ENCODE data around the gene INTS1. TPM values are rescaled to one million over a fixed set of nuclear protein-coding genes. Genes with fewer than 3 reads are reported as not detected.

Gene INTS1
- total RNA-seq, 1 donor from 2014 or later, result 81.9 TPM

DNA sequence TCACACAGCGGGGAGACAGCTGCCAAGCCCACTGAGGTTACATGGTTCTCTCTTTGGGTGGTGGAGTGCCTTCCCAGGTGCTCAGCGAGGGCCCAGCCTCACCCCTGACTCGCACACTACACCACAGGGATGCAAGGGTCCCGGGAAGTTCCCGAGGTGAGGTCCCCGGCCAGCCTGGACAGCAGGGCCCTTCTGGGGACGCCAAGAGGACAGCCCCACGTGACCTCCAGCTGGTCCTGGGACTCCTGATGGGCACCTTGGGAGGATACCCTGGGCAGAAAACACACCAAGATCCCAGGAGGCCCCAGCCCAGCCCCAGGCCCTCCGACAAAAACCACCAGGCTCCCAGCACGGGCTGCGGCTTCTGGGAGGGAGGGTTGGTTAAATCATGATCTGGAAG lies 53.2 kb downstream of the INTS1 start:
- DNase-seq (ENCODE audit: low read depth), result no peak
- Mint-ChIP-seq H3K27me3 (ENCODE audit: low read depth, unreplicated experiment) (no peaks in the 10 kb centered on the region), H3K27ac (ENCODE audit: unreplicated experiment) (no peak overlapping the region), H3K4me1 (ENCODE audit: low read depth, unreplicated experiment) (peaks cover 2% of the 10 kb centered on the region), H3K4me3 (ENCODE audit: unreplicated experiment) (no peak overlapping the region), H3K36me3 (ENCODE audit: low read depth, unreplicated experiment) (no peaks in the 10 kb centered on the region), H3K9me3 (ENCODE audit: unreplicated experiment) (no peaks in the 10 kb centered on the region)
- Histone ChIP-seq H3K4me2 (ENCODE audit: low read length) (no peak overlapping the region), H4K20me1 (ENCODE audit: insufficient read depth, low read length) (peaks cover 62% of the 10 kb centered on the region), H3K4me1 (ENCODE audit: insufficient read depth, low read length) (peaks cover 16% of the 10 kb centered on the region), H3K9ac (ENCODE audit: low read length) (no peak overlapping the region), H3K9me3 (ENCODE audit: insufficient read depth, low read depth, low read length) (no peaks in the 10 kb centered on the region), H3K4me3 (ENCODE audit: insufficient read depth, low read depth, low read length) (no peak overlapping the region), H2AFZ (ENCODE audit: low read depth, low read length) (no peak overlapping the region), H3K27ac (ENCODE audit: low read depth, low read length) (no peak overlapping the region), H3K36me3 (ENCODE audit: insufficient read depth, low read length) (no peaks in the 10 kb centered on the region), H3K79me2 (ENCODE audit: insufficient read depth, low read length) (peaks cover 60% of the 10 kb centered on the region), H3K27me3 (ENCODE audit: insufficient read depth, low read length) (no peaks in the 10 kb centered on the region)
- TF ChIP-seq, protein P1, sequence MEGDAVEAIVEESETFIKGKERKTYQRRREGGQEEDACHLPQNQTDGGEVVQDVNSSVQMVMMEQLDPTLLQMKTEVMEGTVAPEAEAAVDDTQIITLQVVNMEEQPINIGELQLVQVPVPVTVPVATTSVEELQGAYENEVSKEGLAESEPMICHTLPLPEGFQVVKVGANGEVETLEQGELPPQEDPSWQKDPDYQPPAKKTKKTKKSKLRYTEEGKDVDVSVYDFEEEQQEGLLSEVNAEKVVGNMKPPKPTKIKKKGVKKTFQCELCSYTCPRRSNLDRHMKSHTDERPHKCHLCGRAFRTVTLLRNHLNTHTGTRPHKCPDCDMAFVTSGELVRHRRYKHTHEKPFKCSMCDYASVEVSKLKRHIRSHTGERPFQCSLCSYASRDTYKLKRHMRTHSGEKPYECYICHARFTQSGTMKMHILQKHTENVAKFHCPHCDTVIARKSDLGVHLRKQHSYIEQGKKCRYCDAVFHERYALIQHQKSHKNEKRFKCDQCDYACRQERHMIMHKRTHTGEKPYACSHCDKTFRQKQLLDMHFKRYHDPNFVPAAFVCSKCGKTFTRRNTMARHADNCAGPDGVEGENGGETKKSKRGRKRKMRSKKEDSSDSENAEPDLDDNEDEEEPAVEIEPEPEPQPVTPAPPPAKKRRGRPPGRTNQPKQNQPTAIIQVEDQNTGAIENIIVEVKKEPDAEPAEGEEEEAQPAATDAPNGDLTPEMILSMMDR (IDR thresholded peaks at IDR 0.05; ENCODE audit: insufficient read depth, low read depth, low read length), result no peak
- TF ChIP-seq EZH2 (IDR thresholded peaks at IDR 0.05; ENCODE audit: insufficient read depth, low read length), result no peak
- FAIRE-seq, result no peak

DNA sequence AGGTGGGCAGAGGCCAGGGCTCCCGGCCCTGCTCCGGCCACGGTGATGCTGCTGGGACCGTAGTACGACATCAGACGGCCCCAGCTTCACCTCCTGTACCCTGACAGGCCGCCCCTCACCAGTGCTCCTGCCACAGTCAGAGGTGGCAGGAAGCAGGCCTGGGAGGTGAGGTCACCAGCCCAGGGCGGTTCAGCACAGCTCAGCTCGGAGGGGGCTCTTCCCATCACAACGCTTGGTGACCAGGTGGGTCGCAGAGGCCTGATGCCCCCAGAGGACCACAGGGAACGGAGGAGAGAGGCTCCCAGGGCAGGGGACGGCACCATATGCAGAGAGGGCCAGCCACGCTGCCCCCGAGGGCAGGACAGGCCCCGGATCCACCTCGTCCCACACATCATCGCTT lies 53.8 kb downstream of the INTS1 start:
- Mint-ChIP-seq H3K36me3 (ENCODE audit: low read depth, unreplicated experiment) (no peaks in the 10 kb centered on the region), H3K27ac (ENCODE audit: unreplicated experiment) (no peak overlapping the region), H3K4me3 (ENCODE audit: unreplicated experiment) (no peak overlapping the region), H3K4me1 (ENCODE audit: low read depth, unreplicated experiment) (peaks cover 2% of the 10 kb centered on the region), H3K27me3 (ENCODE audit: low read depth, unreplicated experiment) (no peaks in the 10 kb centered on the region), H3K9me3 (ENCODE audit: unreplicated experiment) (no peaks in the 10 kb centered on the region)
- no peak for TF ChIP-seq EZH2 (IDR thresholded peaks at IDR 0.05; ENCODE audit: insufficient read depth, low read length)
- TF ChIP-seq, protein P1 (IDR thresholded peaks at IDR 0.05; ENCODE audit: insufficient read depth, low read depth, low read length), result no peak
- Histone ChIP-seq H2AFZ (ENCODE audit: low read depth, low read length) (no peak overlapping the region), H4K20me1 (ENCODE audit: insufficient read depth, low read length) (peaks cover 61% of the 10 kb centered on the region), H3K9ac (ENCODE audit: low read length) (no peak overlapping the region), H3K4me2 (ENCODE audit: low read length) (no peak overlapping the region), H3K4me1 (ENCODE audit: insufficient read depth, low read length) (peaks cover 14% of the 10 kb centered on the region), H3K9me3 (ENCODE audit: insufficient read depth, low read depth, low read length) (no peaks in the 10 kb centered on the region), H3K27ac (ENCODE audit: low read depth, low read length) (no peak overlapping the region), H3K36me3 (ENCODE audit: insufficient read depth, low read length) (no peaks in the 10 kb centered on the region), H3K79me2 (ENCODE audit: insufficient read depth, low read length) (peaks cover 54% of the 10 kb centered on the region), H3K27me3 (ENCODE audit: insufficient read depth, low read length) (no peaks in the 10 kb centered on the region), H3K4me3 (ENCODE audit: insufficient read depth, low read depth, low read length) (no peak overlapping the region)
- FAIRE-seq, result no peak
- DNase-seq (ENCODE audit: low read depth), result no peak

DNA sequence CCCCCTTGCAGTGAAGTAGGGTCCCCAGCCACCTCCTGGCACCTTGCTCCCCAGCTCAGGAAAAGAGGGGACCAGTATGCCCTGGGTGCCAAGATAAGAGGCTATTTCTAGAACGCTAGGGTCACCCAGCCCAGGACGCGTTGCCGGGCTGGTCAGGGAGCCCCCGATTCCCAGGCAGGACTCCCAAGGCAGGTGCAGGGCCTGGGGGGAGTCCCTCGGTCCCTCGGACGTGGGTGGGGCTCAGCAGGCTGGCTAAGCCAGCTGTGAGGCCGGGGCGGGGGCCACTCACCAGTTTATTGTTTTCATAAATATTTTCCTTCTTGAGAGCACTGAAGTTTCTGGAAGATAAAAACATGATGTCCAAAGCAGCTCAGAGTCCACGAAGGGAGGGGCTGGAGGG lies 54.2 kb downstream of the INTS1 start:
- no peak overlapping the region for H3K27ac ChIP-seq (ENCODE audit: low read depth, low read length)
- peaks cover 2% of the 10 kb centered on the region for H3K4me1 Mint-ChIP-seq (ENCODE audit: low read depth, unreplicated experiment)
- no peak for FAIRE-seq
- H3K9me3 Mint-ChIP-seq (ENCODE audit: unreplicated experiment), result no peaks in the 10 kb centered on the region
- no peak overlapping the region for H3K4me3 Mint-ChIP-seq (ENCODE audit: unreplicated experiment)
- H3K9ac ChIP-seq (ENCODE audit: low read length), result no peak overlapping the region
- H3K79me2 ChIP-seq (ENCODE audit: insufficient read depth, low read length), result peaks cover 49% of the 10 kb centered on the region
- no peak overlapping the region for H3K4me2 ChIP-seq (ENCODE audit: low read length)
- H3K27me3 Mint-ChIP-seq (ENCODE audit: low read depth, unreplicated experiment), result no peaks in the 10 kb centered on the region
- H3K36me3 Mint-ChIP-seq (ENCODE audit: low read depth, unreplicated experiment), result no peaks in the 10 kb centered on the region
- DNase-seq (ENCODE audit: low read depth), result no peak
- no peak overlapping the region for H3K4me3 ChIP-seq (ENCODE audit: insufficient read depth, low read depth, low read length)
- H3K27ac Mint-ChIP-seq (ENCODE audit: unreplicated experiment), result no peak overlapping the region
- TF ChIP-seq, protein P1 (IDR thresholded peaks at IDR 0.05; ENCODE audit: insufficient read depth, low read depth, low read length), result no peak
- no peak for TF ChIP-seq EZH2 (IDR thresholded peaks at IDR 0.05; ENCODE audit: insufficient read depth, low read length)
- H4K20me1 ChIP-seq (ENCODE audit: insufficient read depth, low read length), result peaks cover 57% of the 10 kb centered on the region
- H3K4me1 ChIP-seq (ENCODE audit: insufficient read depth, low read length), result peaks cover 10% of the 10 kb centered on the region
- H2AFZ ChIP-seq (ENCODE audit: low read depth, low read length), result no peak overlapping the region
- no peaks in the 10 kb centered on the region for H3K36me3 ChIP-seq (ENCODE audit: insufficient read depth, low read length)
- no peaks in the 10 kb centered on the region for H3K9me3 ChIP-seq (ENCODE audit: insufficient read depth, low read depth, low read length)
- no peaks in the 10 kb centered on the region for H3K27me3 ChIP-seq (ENCODE audit: insufficient read depth, low read length)
